H1 (cell line): ENCODE measurements around the gene XPNPEP3. TPM values are rescaled to one million over a fixed set of nuclear protein-coding genes. Genes with fewer than 3 reads are reported as not detected.
A peak's percentile ranks its signal among the peaks of the same experiment; 100 is the strongest.

Source experiments
- CTCF ChIA-PET: fragments of 300-600 bp; sonication (Branson Sonifier 250); formaldehyde crosslinking; loops from one replicate; lab custom pipeline; 2021; ENCODE audit not compliant: partially characterized antibody; lab: Charles Lee
- POLR2A ChIA-PET: fragments of 300-600 bp; sonication (Branson Sonifier 250); formaldehyde crosslinking; loops from one replicate; lab custom pipeline; 2021; ENCODE audit warnings: inconsistent platforms; ENCODE audit not compliant: partially characterized antibody; lab: Charles Lee
- DNase-seq, 2 experiments: peaks; one replicate each; pipeline versions ENCODE4 v3.0.0 to v3.0.0-alpha.2; 2010 to 2022; ENCODE audit warnings: low spot score in 2 of 2, low read depth in 1 of 2, mixed read lengths in 1 of 2
- FAIRE-seq: peaks from 2 replicates; lab custom pipeline; 2011; peaks lifted over from hg19 to GRCh38; lab: Jason Lieb, UNC
- H2AFZ ChIP-seq: 2 replicates; pipeline ENCODE4 v1.8.1; 2012; ENCODE audit warnings: low read length, inconsistent platforms
- H2AK5ac ChIP-seq: 2 replicates; pipeline ENCODE4 v1.6.1; 2013; ENCODE audit warnings: low read depth, low read length
- H2BK120ac ChIP-seq: replicated peaks from 2 replicates; pipeline ENCODE3; 2013; ENCODE audit warnings: low read depth, low read length, inconsistent platforms
- H2BK12ac ChIP-seq: 2 replicates; pipeline ENCODE4 v1.6.1; 2013; ENCODE audit warnings: low read depth, low read length
- H2BK15ac ChIP-seq: 2 replicates; pipeline ENCODE4 v1.6.1; 2013; ENCODE audit warnings: low read length
- H2BK20ac ChIP-seq: 2 replicates; pipeline ENCODE4 v1.6.1; 2013; ENCODE audit warnings: low read length
- H2BK5ac ChIP-seq: 2 replicates; pipeline ENCODE4 v1.6.1; 2013; ENCODE audit warnings: low read depth, low read length
- H3K14ac ChIP-seq: 2 replicates; pipeline ENCODE4 v1.6.1; 2013; ENCODE audit warnings: inconsistent platforms; ENCODE audit not compliant: insufficient read length
- H3K18ac ChIP-seq: 2 replicates; pipeline ENCODE4 v1.6.1; 2013; ENCODE audit warnings: low read length; ENCODE audit errors: extremely low read depth
- H3K23ac ChIP-seq: 2 replicates; pipeline ENCODE4 v1.6.1; 2013; ENCODE audit warnings: inconsistent platforms; ENCODE audit not compliant: insufficient read length
- H3K23me2 ChIP-seq: 2 replicates; pipeline ENCODE4 v1.6.1; 2013; ENCODE audit warnings: low read depth, low read length
- H3K27ac ChIP-seq: 2 replicates; pipeline ENCODE4 v1.6.1; 2011; ENCODE audit warnings: low read depth, low read length, inconsistent platforms
- H3K27me3 ChIP-seq, 4 experiments: replicated peaks in 1 of 4; 1 replicate in 1 of 4; 2 replicates in 3 of 4; pipeline versions ENCODE4 v1.6.1 to v1.8.1; 2011 to 2013; ENCODE audit warnings: low read length in 3 of 4, mild to moderate bottlenecking in 3 of 4, inconsistent platforms in 2 of 4, mixed read lengths in 2 of 4, moderate library complexity in 1 of 4; ENCODE audit not compliant: control insufficient read depth in 3 of 4, insufficient read depth in 3 of 4; ENCODE audit errors: extremely low read depth in 1 of 4
- H3K36me3 ChIP-seq, 4 experiments: 2 replicates each; pipeline versions ENCODE4 v1.6.1 to v1.8.1; 2011 to 2013; ENCODE audit warnings: mild to moderate bottlenecking in 4 of 4, low read length in 3 of 4, moderate library complexity in 2 of 4, control low read depth in 1 of 4, inconsistent platforms in 1 of 4; ENCODE audit not compliant: insufficient read depth in 4 of 4, control insufficient read depth in 2 of 4
- H3K4ac ChIP-seq: replicated peaks from 2 replicates; pipeline ENCODE3; 2013; ENCODE audit warnings: low read length, low read depth, mixed read lengths, inconsistent platforms; ENCODE audit not compliant: insufficient read length
- H3K4me1 ChIP-seq, 4 experiments: replicated peaks in 1 of 4; 1 replicate in 1 of 4; 2 replicates in 3 of 4; pipeline versions ENCODE4 v1.6.1 to v1.8.1; 2011 to 2013; ENCODE audit warnings: low read length in 3 of 4, inconsistent platforms in 2 of 4, mixed read lengths in 1 of 4; ENCODE audit not compliant: insufficient read depth in 4 of 4, control insufficient read depth in 3 of 4
- H3K4me2 ChIP-seq, 2 experiments: 2 replicates each; pipeline versions ENCODE4 v1.6.1 to v1.8.1; 2011 to 2013; ENCODE audit warnings: low read depth in 2 of 2, low read length in 2 of 2, control low read depth in 1 of 2, inconsistent platforms in 1 of 2, mild to moderate bottlenecking in 1 of 2; ENCODE audit not compliant: insufficient read depth in 1 of 2
- H3K4me3 ChIP-seq, 4 experiments: fragments of 200-600, 300-600 bp in 1 of 4; sonication (generic), shearing (Covaris generic), sonication (Bioruptor Twin) in 1 of 4; 2 replicates each; pipeline versions ENCODE4 v1.5.1 to v1.8.1; 2011 to 2016; ENCODE audit warnings: low read length in 4 of 4, low read depth in 3 of 4, control low read depth in 2 of 4, inconsistent platforms in 2 of 4, mild to moderate bottlenecking in 2 of 4, mixed read lengths in 1 of 4, moderate library complexity in 1 of 4; ENCODE audit not compliant: insufficient read depth in 2 of 4; ENCODE audit errors: extremely low read depth in 1 of 4
- H3K56ac ChIP-seq: replicated peaks from 2 replicates; pipeline ENCODE3; 2013; ENCODE audit warnings: low read depth, mild to moderate bottlenecking, mixed read lengths, low read length, inconsistent platforms; ENCODE audit not compliant: insufficient read length
- H3K79me1 ChIP-seq: 2 replicates; pipeline ENCODE4 v1.6.1; 2013; ENCODE audit warnings: low read depth, low read length, control low read depth
- H3K79me2 ChIP-seq, 2 experiments: 2 replicates each; pipeline versions ENCODE4 v1.6.1 to v1.8.1; 2012 to 2013; ENCODE audit warnings: low read length in 2 of 2, mild to moderate bottlenecking in 2 of 2, inconsistent platforms in 1 of 2; ENCODE audit not compliant: insufficient read depth in 2 of 2, control insufficient read depth in 1 of 2
- H3K9ac ChIP-seq, 4 experiments: replicated peaks in 1 of 4; 1 replicate in 1 of 4; 2 replicates in 3 of 4; pipeline versions ENCODE4 v1.6.1 to v1.8.1; 2011 to 2013; ENCODE audit warnings: low read depth in 3 of 4, low read length in 3 of 4, control low read depth in 2 of 4, mild to moderate bottlenecking in 2 of 4, moderate library complexity in 2 of 4, inconsistent platforms in 1 of 4; ENCODE audit errors: extremely low read depth in 1 of 4
- H3K9me3 ChIP-seq, 2 experiments: 2 replicates each; pipeline versions ENCODE4 v1.6.1 to v1.8.1; 2012 to 2013; ENCODE audit warnings: mild to moderate bottlenecking in 2 of 2, moderate library complexity in 2 of 2, control low read depth in 1 of 2, inconsistent platforms in 1 of 2, low read depth in 1 of 2, low read length in 1 of 2, mixed read lengths in 1 of 2; ENCODE audit not compliant: insufficient read depth in 2 of 2
- H4K20me1 ChIP-seq, 2 experiments: replicated peaks in 1 of 2; 2 replicates each; pipeline versions ENCODE3 to v1.8.1; 2011 to 2013; ENCODE audit warnings: inconsistent platforms in 2 of 2, low read length in 2 of 2, mild to moderate bottlenecking in 1 of 2; ENCODE audit not compliant: insufficient read depth in 2 of 2, control insufficient read depth in 1 of 2
- H4K5ac ChIP-seq: 2 replicates; pipeline ENCODE4 v1.6.1; 2013; ENCODE audit warnings: low read length, low read depth, mixed read lengths, inconsistent platforms; ENCODE audit not compliant: insufficient read length
- H4K8ac ChIP-seq: 2 replicates; pipeline ENCODE4 v1.8.0; 2013; ENCODE audit warnings: mild to moderate bottlenecking, moderate library complexity, low read length, inconsistent platforms; ENCODE audit not compliant: insufficient read depth; ENCODE audit errors: extremely low read depth
- H4K91ac ChIP-seq: replicated peaks from 2 replicates; pipeline ENCODE3; 2013; ENCODE audit warnings: low read length, mixed read lengths, inconsistent platforms; ENCODE audit not compliant: insufficient read length
- ATF2 ChIP-seq: IDR thresholded peaks from 2 replicates; pipeline ENCODE4 v1.6.1; 2012; ENCODE audit warnings: low read length, inconsistent platforms
- CTBP2 ChIP-seq: IDR thresholded peaks from 2 replicates; pipeline ENCODE4 v1.7.0; 2011; ENCODE audit warnings: borderline replicate concordance, mild to moderate bottlenecking, moderate library complexity, mixed read lengths, low read length; ENCODE audit not compliant: insufficient read depth, insufficient read length
- EZH2 ChIP-seq: fragments of 200-600 bp; sonication (generic); IDR thresholded peaks from 2 replicates; pipeline ENCODE4 v1.7.1; 2012; ENCODE audit warnings: low read depth, mild to moderate bottlenecking, moderate library complexity, low read length, inconsistent platforms; ENCODE audit not compliant: severe bottlenecking
- HDAC2 ChIP-seq, 2 experiments: fragments of 300-600 bp in 1 of 2; sonication (generic) in 1 of 2; IDR thresholded peaks; 2 replicates each; pipeline ENCODE4 v1.6.1; 2011 to 2012; ENCODE audit warnings: low read depth in 2 of 2, low read length in 2 of 2, mild to moderate bottlenecking in 2 of 2, moderate library complexity in 2 of 2, borderline replicate concordance in 1 of 2, inconsistent platforms in 1 of 2
- NRF1 ChIP-seq: IDR thresholded peaks from 2 replicates; pipeline ENCODE4 v1.6.1; 2011; ENCODE audit warnings: mild to moderate bottlenecking, low read depth, low read length, improper control_type of control experiment
- RFX5 ChIP-seq: IDR thresholded peaks from 2 replicates; pipeline ENCODE4 v1.6.1; 2011; ENCODE audit warnings: low read depth, low read length, improper control_type of control experiment, borderline replicate concordance
- RXRA ChIP-seq: IDR thresholded peaks from 2 replicates; pipeline ENCODE4 v1.6.1; 2011; ENCODE audit warnings: low read depth, mild to moderate bottlenecking, low read length, moderate library complexity; ENCODE audit not compliant: insufficient read depth
- SIN3A ChIP-seq, 2 experiments: IDR thresholded peaks in 1 of 2; conservative IDR thresholded peaks in 1 of 2; 2 replicates each; pipeline ENCODE4 v1.6.1; 2011 to 2012; ENCODE audit warnings: low read length in 2 of 2, improper control_type of control experiment in 1 of 2, low read depth in 1 of 2, mild to moderate bottlenecking in 1 of 2
- SIRT6 ChIP-seq: IDR thresholded peaks from one replicate; pipeline ENCODE4 v1.7.1; 2012; ENCODE audit warnings: low read length, inconsistent platforms
- SUZ12 ChIP-seq: fragments of 200-600 bp; sonication (generic); IDR thresholded peaks from 2 replicates; pipeline ENCODE4 v1.6.1; 2012; ENCODE audit warnings: mild to moderate bottlenecking, inconsistent platforms, low read length, moderate library complexity, mixed read lengths
- TAF1 ChIP-seq: IDR thresholded peaks from 2 replicates; pipeline ENCODE4 v1.6.1; 2011; ENCODE audit warnings: mild to moderate bottlenecking, low read depth, low read length
- WGBS, 2 experiments: shearing (Covaris generic) in 1 of 2; methylation state at CpG; one replicate each; pipeline versions ENCODE4 v1.1.6 to v1.1.7; 2013 to 2015; ENCODE audit warnings: low lambda C conversion rate in 2 of 2, mixed read lengths in 2 of 2, inconsistent platforms in 1 of 2, low coverage in 1 of 2, missing lambda C conversion rate in 1 of 2; ENCODE audit not compliant: insufficient replicate concordance in 2 of 2, insufficient coverage in 1 of 2, insufficient read length in 1 of 2; ENCODE audit errors: extremely low coverage in 1 of 2, missing lambda C conversion rate in 1 of 2; 5-methylcytosine and 5-hydroxymethylcytosine counted together
- polyA plus RNA-seq, 7 experiments: library from polyadenylated mRNA; depleted of rRNA in 3 of 7; stranded (reverse) in 5 of 7; unstranded in 2 of 7; fragments of >200 nt in 5 of 7; fragments of 200-250 nt in 2 of 7; gene quantifications; 1 replicate in 5 of 7; 2 replicates in 1 of 7; 4 replicates in 1 of 7; pipeline versions ENCODE4 v1.2.1 to v1.2.3, GENCODE V29; 2011 to 2013; ENCODE audit warnings: missing spikeins in 2 of 7, mixed read lengths in 2 of 7
- total RNA-seq: library from RNA; stranded (reverse); fragmentation: NEBNext Ultra II Directional; extraction: Animal tissue kit (Norgen Biotek cat#: 25700); gene quantifications from 2 replicates; pipeline ENCODE4 v1.2.1, GENCODE V29; 2021

Gene XPNPEP3
- total and polyA plus RNA-seq, 2 of the 8 experiments (the other 6 are each of a cell fraction or from before 2014, with no cell fraction given), result 25.8 to 29.2 TPM

- Histone ChIP-seq H3K18ac (no peak within 1 kb of the TSS), H2AK5ac (no peak within 1 kb of the TSS), H3K27me3 (no peaks in the 10 kb centered on the region), H2BK5ac (no peak within 1 kb of the TSS), H3K9me3 (no peaks in the 10 kb centered on the region), H3K4me3 (no peak within 1 kb of the TSS), H3K79me1 (no peaks in the 10 kb centered on the region; the same call in 1 of the 2 replicates), H3K4ac (no peak within 1 kb of the TSS), H4K8ac (no peak within 1 kb of the TSS), H2BK15ac (no peak within 1 kb of the TSS), H3K9ac (peak within 1 kb of the TSS in 1 of 4 experiments; percentile 53; a peak in 1 of 7 replicates), H3K79me2 (peaks cover 7 to 70% of the 10 kb centered on the region in 2 experiments; a peak in 3 of 4 replicates), H3K4me2 (no peak within 1 kb of the TSS), H3K23ac (no peak within 1 kb of the TSS), H4K5ac (no peak within 1 kb of the TSS), H2AFZ (no peak within 1 kb of the TSS), H4K20me1 (peaks cover 2 to 4% of the 10 kb centered on the region in 2 experiments), H3K23me2 (peaks cover 6% of the 10 kb centered on the region), H4K91ac (no peak within 1 kb of the TSS), H3K36me3 (peaks cover 0 to 14% (median 0%) of the 10 kb centered on the region in 4 experiments; a peak in 4 of 8 replicates), H3K4me1 (peaks cover 0 to 3% (median 0%) of the 10 kb centered on the region in 4 experiments; a peak in 1 of 7 replicates), H3K14ac (no peak within 1 kb of the TSS), H2BK12ac (no peak within 1 kb of the TSS), H2BK20ac (no peak within 1 kb of the TSS), H2BK120ac (no peak within 1 kb of the TSS), H3K27ac (no peak within 1 kb of the TSS), H3K56ac (no peak within 1 kb of the TSS)
- POLR2A ChIA-PET, result interaction anchor here (0.6 to 1.6 kb wide), 5 partner anchors 10 to 214 kb away, joined by 3 to 4 read pairs (median 3); no protein-coding TSS in a partner anchor
- CTCF ChIA-PET, result no interaction called here
- 96% methylated on average over 3 of the region's 3 CpGs; no CpG with 5 or more reads in 1 of the 2 experiments for WGBS, 2 experiments
- FAIRE-seq, result no peak
- DNase-seq, result no peak
- no peak for TF ChIP-seq SUZ12
- TF ChIP-seq SIRT6, result no peak
- no peak for TF ChIP-seq SIN3A (conservative IDR thresholded peaks at IDR 0.05 in 1 of 2, IDR thresholded peaks at IDR 0.05 in 1 of 2; ENCODE audit: low read depth in 1 of 2, low read length in 2 of 2)
- no peak for TF ChIP-seq RFX5
- TF ChIP-seq EZH2, result no peak
- no peak for TF ChIP-seq CTBP2
- no peak for TF ChIP-seq ATF2
- no peak for TF ChIP-seq NRF1
- TF ChIP-seq RXRA, result no peak
- TF ChIP-seq TAF1, result no peak
- TF ChIP-seq HDAC2 (IDR thresholded peaks at IDR 0.05; ENCODE audit: borderline replicate concordance in 1 of 2, low read depth in 2 of 2, low read length in 2 of 2), result no peak
These were observed 5.1 kb downstream of the XPNPEP3 start, which contains the start of gene DNAJB7 for GRCh38 chr22:40862013-40862412. DNAJB7 (minus strand) TSS chr22:40862113; CDS start chr22:40861994, 119 bp downstream.
